ENCODE data around the gene FAM171A1. TPM values are rescaled to one million over a fixed set of nuclear protein-coding genes. Genes with fewer than 3 reads are reported as not detected.
"Not testable (repeated sequence)": the region's sequence is repeated elsewhere in the genome, so short reads cannot be mapped to it uniquely, and the experiment has no call there.

Gene FAM171A1
- total and polyA plus RNA-seq, 2 donors, result 19.6 to 19.7 TPM

DNA sequence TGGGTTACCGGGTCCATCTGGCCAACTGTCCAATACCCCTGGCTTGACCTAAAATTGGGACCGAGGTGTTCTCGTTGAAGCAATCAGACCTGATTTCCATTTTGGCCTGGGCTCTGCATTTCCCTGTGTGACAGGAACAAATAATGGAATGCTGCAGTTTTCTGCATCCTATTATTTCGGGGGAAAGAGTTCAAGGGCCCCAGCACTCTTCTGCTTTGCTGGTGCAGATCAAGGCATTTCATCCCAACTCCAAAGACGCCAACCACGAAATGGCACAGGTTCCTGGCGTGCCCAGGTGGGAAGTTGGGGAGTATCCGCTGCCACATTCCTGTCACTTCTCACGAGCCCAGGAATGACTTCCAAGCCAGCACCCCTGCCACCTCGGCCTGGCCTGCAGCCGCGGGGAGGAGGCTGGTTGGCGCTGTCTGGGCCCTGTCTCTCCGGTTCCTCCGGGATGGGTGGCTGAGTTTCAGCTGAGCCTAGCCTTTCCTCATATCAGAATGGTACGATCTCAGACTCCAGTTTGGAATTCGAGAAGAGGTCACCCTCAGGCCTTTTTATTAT lies 56.5 kb downstream of the FAM171A1 start:
- Histone ChIP-seq H3K27ac (ENCODE audit: low read depth) (no peak overlapping the region), H3K36me3 (ENCODE audit: insufficient read depth) (no peaks in the 10 kb centered on the region), H3K4me3 (ENCODE audit: low read depth, low read length) (no peak overlapping the region), H3K4me1 (ENCODE audit: insufficient read depth) (no peaks in the 10 kb centered on the region)
- WGBS, result 92% methylated on average over 17 of the region's 17 CpGs
- no peak for DNase-seq (ENCODE audit: extremely low spot score)

DNA sequence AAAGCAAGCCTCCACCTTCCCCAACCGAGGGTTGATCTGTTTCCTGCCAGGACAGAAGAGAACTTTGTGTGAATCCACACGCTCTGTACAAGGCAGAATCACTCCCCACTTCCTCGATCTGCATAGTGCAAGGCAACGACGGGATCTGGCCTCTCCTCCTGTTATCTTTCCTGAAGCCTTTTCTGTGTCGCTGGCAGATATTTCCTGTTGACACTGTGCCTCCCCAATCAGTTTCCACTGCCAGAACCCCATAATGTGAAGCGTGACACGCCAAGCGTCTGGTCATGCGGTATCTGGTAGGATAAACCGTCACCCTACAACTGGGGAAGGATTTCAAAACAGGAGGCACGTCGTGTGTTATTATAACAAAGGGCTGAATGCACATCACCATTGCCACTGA lies 57.2 kb downstream of the FAM171A1 start:
- no peaks in the 10 kb centered on the region for H3K36me3 ChIP-seq (ENCODE audit: insufficient read depth)
- H3K4me3 ChIP-seq (ENCODE audit: low read depth, low read length), result no peak overlapping the region
- no peaks in the 10 kb centered on the region for H3K4me1 ChIP-seq (ENCODE audit: insufficient read depth)
- no peak overlapping the region for H3K27ac ChIP-seq (ENCODE audit: low read depth)
- whole genome bisulfite sequencing, result 15% methylated on average over 13 of the region's 13 CpGs
- no peak for DNase-seq (ENCODE audit: extremely low spot score)

DNA sequence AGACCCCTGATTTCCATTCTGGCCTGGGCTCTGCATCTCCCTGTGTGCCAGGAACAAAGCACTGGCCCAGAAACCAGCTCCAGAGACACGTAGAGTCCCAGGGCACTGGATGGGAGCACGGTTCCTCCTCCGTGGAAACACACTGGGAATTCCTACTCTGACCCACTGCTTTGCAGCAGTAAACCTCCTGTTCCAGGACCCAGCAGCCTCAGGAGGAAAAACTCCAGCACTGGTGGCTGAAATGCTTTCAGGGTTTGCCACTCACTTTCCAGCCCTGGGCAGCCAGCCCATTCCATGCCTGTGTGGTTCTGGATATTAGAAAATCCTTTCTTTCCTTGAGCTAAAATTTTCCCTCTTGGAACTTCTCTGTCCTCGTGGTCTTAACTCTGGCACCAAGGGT lies 58.0 kb downstream of the FAM171A1 start:
- no peak overlapping the region for H3K27ac ChIP-seq (ENCODE audit: low read depth)
- no peak for DNase-seq (ENCODE audit: extremely low spot score)
- WGBS, result 23% methylated on average over 4 of the region's 4 CpGs
- H3K4me3 ChIP-seq (ENCODE audit: low read depth, low read length), result no peak overlapping the region
- H3K4me1 ChIP-seq (ENCODE audit: insufficient read depth), result no peaks in the 10 kb centered on the region
- no peaks in the 10 kb centered on the region for H3K36me3 ChIP-seq (ENCODE audit: insufficient read depth)

DNA sequence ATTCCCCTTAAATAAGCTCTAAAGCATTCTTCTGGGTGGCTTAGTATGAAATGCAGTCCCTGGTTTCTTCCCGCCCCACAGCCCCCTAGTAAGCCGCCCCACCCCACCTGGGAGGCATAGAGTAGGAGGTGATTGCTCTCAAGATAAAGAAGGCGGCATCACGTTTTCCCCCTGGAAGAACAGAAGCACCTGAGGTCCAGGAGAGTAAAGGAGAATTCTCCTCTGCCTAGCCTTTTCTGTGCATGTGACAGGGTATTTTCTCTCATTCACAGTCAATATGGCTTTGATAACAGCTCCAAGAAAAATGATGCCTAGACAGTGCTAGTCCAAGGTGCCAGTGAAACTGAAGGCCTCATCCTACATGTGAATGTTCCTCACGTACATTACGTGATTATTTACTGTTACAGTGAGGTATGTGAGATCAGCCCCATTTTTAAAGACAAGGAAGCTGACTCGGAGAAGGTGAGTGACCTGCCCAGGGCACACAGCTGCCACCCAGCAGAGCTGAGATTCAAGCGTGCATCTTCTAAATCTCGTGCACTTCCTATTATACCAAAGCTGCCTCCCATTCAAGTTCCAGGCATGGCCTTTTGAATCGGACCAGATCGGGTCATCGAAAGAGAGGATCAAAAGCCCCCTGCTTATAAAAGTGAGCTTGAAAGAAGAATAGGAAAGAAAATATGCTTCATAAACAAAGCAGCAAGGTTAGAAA lies 59.4 kb downstream of the FAM171A1 start:
- Histone ChIP-seq H3K27ac (ENCODE audit: low read depth) (no peak overlapping the region), H3K4me1 (ENCODE audit: insufficient read depth) (no peaks in the 10 kb centered on the region), H3K4me3 (ENCODE audit: low read depth, low read length) (no peak overlapping the region), H3K36me3 (ENCODE audit: insufficient read depth) (no peaks in the 10 kb centered on the region)
- 75% methylated on average over 12 of the region's 12 CpGs for WGBS
- DNase-seq (ENCODE audit: extremely low spot score), result no peak

DNA sequence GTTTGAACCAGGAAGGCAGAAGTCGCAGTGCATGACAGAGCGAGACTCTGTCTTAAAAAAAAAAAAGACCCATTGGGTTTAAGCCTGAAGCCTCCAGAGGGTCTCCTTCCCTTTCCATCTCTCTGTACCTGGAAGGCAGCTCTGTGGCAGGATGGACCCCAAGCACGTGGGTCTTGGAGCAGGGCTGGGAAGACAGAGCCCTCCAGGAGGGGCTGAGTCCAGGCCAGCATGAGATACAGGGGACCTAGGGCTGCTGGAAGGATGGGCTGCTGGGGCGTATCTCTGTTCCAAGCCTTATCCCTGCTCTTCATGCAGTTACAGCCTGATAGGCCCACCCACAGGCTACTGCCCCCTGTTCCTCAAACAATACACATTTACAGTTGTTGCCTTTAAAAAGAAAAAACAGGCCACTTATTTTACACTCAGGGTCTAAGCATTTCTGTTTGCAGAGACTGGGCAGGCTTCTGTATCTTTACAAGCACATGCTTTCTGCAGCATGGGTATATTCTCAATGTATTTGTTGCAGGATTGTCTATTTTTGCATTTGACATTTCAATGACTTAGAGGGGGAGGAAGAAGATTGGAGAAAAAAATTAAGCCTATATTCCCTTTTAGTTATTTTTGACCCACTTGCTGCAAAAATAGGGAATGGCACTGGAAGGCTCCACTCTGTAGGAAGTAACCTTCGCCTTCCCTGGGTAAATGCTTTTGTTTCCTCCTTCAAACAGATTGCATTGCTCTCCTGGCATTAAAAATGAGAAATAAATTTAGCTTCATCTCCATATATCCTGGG lies 60.1 kb downstream of the FAM171A1 start:
- Histone ChIP-seq H3K4me3 (ENCODE audit: low read depth, low read length) (no peak overlapping the region), H3K4me1 (ENCODE audit: insufficient read depth) (no peaks in the 10 kb centered on the region), H3K27ac (ENCODE audit: low read depth) (no peak overlapping the region), H3K36me3 (ENCODE audit: insufficient read depth) (no peaks in the 10 kb centered on the region)
- WGBS, result 92% methylated on average over 5 of the region's 5 CpGs
- no peak for DNase-seq (ENCODE audit: extremely low spot score)

GRCh38 chr10:15309221-15309620 lies 61.9 kb downstream of the FAM171A1 start:
- Histone ChIP-seq H3K27ac (ENCODE audit: low read depth) (no peak overlapping the region), H3K36me3 (ENCODE audit: insufficient read depth) (no peaks in the 10 kb centered on the region), H3K4me3 (ENCODE audit: low read depth, low read length) (no peak overlapping the region), H3K4me1 (ENCODE audit: insufficient read depth) (no peaks in the 10 kb centered on the region)
- no peak for DNase-seq (ENCODE audit: extremely low spot score)
- 94% methylated on average over 10 of the region's 10 CpGs for WGBS

GRCh38 chr10:15306735-15307280 lies 64.3 kb downstream of the FAM171A1 start:
- no peaks in the 10 kb centered on the region for H3K4me1 ChIP-seq (ENCODE audit: insufficient read depth)
- 91% methylated on average over 8 of the region's 8 CpGs for WGBS
- no peaks in the 10 kb centered on the region for H3K36me3 ChIP-seq (ENCODE audit: insufficient read depth)
- no peak for DNase-seq (ENCODE audit: extremely low spot score)
- no peak overlapping the region for H3K4me3 ChIP-seq (ENCODE audit: low read depth, low read length)
- no peak overlapping the region for H3K27ac ChIP-seq (ENCODE audit: low read depth)

GRCh38 chr10:15305634-15306033 lies 65.5 kb downstream of the FAM171A1 start:
- H3K4me3 ChIP-seq (ENCODE audit: low read depth, low read length), result no peak overlapping the region
- no peaks in the 10 kb centered on the region for H3K4me1 ChIP-seq (ENCODE audit: insufficient read depth)
- DNase-seq (ENCODE audit: extremely low spot score), result no peak
- no peaks in the 10 kb centered on the region for H3K36me3 ChIP-seq (ENCODE audit: insufficient read depth)
- H3K27ac ChIP-seq (ENCODE audit: low read depth), result no peak overlapping the region
- WGBS, result 95% methylated on average over 6 of the region's 6 CpGs

DNA sequence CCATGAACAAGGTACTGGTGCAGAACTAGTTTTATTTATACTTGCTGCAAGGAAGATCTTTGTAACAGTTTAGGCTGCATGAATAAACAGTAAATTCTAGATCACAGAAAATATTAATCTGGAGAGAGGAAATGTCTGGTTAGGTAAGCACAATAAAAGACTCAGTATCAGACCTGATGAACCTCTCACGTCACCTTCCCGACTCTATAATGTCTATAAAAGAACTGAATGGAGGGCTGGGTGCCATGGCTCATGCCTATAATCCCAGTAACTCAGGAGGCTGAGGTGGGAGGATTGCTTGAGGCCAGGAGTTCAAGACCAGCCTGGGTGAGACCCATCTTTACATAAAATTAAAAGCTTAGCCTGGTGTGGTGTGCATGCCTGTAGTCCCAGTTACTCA lies 65.9 kb downstream of the FAM171A1 start:
- WGBS, result 86% methylated on average over 2 of the region's 2 CpGs
- Histone ChIP-seq H3K4me1 (ENCODE audit: insufficient read depth) (no peaks in the 10 kb centered on the region), H3K27ac (ENCODE audit: low read depth) (no peak overlapping the region), H3K36me3 (ENCODE audit: insufficient read depth) (no peaks in the 10 kb centered on the region), H3K4me3 (ENCODE audit: low read depth, low read length) (no peak overlapping the region)
- DNase-seq (ENCODE audit: extremely low spot score), result no peak

DNA sequence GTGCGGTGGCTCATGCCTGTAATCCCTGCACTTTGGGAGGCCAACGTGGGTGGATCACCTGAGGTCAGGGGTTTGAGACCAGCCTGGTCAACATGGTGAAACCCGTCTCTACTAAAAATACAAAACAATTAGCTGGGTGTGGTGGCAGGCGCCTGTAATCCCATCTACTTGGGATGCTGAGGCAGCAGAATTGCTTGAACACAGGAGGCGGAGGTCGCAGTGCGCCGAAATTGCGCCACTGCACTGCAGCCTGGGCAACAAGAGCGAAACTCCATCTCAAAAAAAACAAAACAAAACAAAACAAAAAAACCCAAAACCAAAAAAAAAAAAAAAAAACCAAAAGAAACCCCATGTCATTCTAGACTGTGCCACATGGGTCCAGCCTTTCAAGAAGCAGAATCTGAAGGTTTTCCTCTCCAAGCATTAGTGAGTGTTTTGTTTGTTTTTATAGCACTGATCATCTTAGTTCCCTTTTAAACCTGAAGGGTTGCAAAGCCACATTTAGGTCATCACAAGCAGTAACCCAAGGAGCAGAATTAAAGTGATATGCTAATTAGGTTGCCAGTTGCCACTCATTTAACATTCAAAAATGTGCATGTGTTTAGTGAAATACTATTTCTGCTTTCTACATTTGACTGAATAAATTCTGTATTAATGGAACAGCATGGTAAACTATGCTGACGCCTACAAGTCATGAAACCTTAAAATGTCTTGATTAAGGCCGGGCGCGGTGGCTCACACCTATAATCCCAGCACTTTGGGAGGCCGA lies 68.7 kb downstream of the FAM171A1 start:
- WGBS, result 96% methylated on average over 15 of the region's 15 CpGs
- H3K4me1 ChIP-seq (ENCODE audit: insufficient read depth); H3K36me3 ChIP-seq (ENCODE audit: insufficient read depth); H3K4me3 ChIP-seq (ENCODE audit: low read depth, low read length); H3K27ac ChIP-seq (ENCODE audit: low read depth); DNase-seq (ENCODE audit: extremely low spot score): not testable (repeated sequence)

DNA sequence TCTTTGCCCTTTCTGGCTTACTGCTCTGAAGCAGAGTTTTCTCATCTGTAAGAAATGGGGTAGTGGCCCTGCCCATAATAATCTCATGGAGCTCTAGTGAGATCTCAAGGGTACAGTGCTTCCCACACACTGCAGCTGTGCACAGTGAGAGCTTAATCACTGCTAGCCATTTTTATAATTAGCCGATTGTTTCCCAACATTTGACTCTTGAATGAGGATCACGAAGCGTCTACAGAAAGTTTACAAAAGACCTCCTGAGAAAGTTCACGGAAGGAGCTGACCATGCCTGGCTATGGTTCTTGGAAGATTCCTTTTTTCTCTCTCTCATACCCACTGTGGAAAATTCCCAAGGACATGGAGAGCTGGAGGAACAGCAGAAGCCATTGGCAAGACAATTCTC lies 70.4 kb downstream of the FAM171A1 start:
- no peak for DNase-seq (ENCODE audit: extremely low spot score)

DNA sequence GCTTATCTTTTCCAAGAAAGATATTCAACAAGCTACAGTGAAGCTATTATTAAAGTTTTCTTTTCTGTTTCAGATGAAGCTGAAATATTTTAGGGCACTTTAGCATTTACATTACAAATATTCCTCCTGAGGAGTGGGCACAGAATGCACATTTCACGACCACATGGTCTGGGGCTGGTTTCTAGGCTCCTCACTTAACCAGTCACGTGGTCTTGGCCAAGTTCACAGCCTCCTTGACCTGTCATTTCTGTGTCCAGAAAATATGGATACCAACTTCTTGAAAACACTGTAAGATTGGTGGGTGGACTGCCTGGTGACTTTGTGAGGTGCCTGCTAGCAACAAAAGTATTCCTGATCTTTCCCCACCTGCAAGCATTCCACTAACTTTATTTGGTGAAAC lies 70.9 kb downstream of the FAM171A1 start:
- no peak for DNase-seq (ENCODE audit: extremely low spot score)
- H3K36me3 ChIP-seq (ENCODE audit: insufficient read depth), result no peaks in the 10 kb centered on the region
- no peak overlapping the region for H3K27ac ChIP-seq (ENCODE audit: low read depth)
- no peaks in the 10 kb centered on the region for H3K4me1 ChIP-seq (ENCODE audit: insufficient read depth)
- 87% methylated on average over 2 of the region's 2 CpGs for WGBS
- H3K4me3 ChIP-seq (ENCODE audit: low read depth, low read length), result no peak overlapping the region

More for the DNA sequence above, 70.4 kb downstream of the FAM171A1 start:
- Histone ChIP-seq H3K36me3 (ENCODE audit: insufficient read depth) (no peaks in the 10 kb centered on the region), H3K27ac (ENCODE audit: low read depth) (no peak overlapping the region), H3K4me1 (ENCODE audit: insufficient read depth) (no peaks in the 10 kb centered on the region), H3K4me3 (ENCODE audit: low read depth, low read length) (no peak overlapping the region)
- 86% methylated on average over 4 of the region's 4 CpGs for WGBS

DNA sequence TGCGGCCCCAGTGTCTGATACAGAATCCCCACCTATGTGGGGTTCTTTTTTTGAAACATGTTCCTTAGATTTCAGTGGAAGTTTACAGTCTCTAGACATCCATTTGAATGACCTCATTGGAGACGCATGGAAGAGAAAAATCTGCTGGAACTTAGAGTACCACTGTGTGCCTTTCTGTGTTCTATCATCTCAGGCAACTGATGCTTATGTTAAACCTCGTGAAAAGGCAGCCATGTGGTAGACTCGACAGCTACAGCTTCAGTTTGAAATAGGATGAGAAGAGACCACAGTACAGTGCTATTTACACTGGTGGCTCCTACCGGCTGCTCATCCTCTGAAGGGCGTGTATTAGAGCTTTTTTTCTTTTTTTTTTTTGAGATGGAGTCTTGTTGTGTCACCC lies 74.4 kb downstream of the FAM171A1 start:
- DNase-seq (ENCODE audit: extremely low spot score), result no peak
- WGBS, result 58% methylated on average over 6 of the region's 6 CpGs
- Histone ChIP-seq H3K36me3 (ENCODE audit: insufficient read depth) (no peaks in the 10 kb centered on the region), H3K27ac (ENCODE audit: low read depth) (no peak overlapping the region), H3K4me3 (ENCODE audit: low read depth, low read length) (no peak overlapping the region), H3K4me1 (ENCODE audit: insufficient read depth) (no peaks in the 10 kb centered on the region)
